Right lobe of liver (tissue), 4 donors: ENCODE measurements around the gene RBPJL.

Experiments
- CTCF ChIP-seq, 4 donors: fragments of 200-600 bp in 3 of 4; fragments of 450-650 bp in 1 of 4; IDR thresholded peaks; one replicate each; pipeline versions ENCODE4 v1.5.1 to v1.8.0; 2016 to 2022; ENCODE audit warnings: antibody characterized with exemption in 4 of 4, mild to moderate bottlenecking in 2 of 4
- POLR2A ChIP-seq: fragments of 450-650 bp; IDR thresholded peaks from one replicate; pipeline ENCODE4 v1.6.1; 2017; ENCODE audit warnings: antibody characterized with exemption, mild to moderate bottlenecking
- donor health status: DM: no; HTN: no; CAD: no.
- donor health status: DM: no; HTN: no; CAD: no.
- donor health status: DM: no; HTN: yes; CAD: no.

- TF ChIP-seq CTCF (IDR thresholded peaks at IDR 0.05) (no peak), POLR2A (peak; percentile 16)
These were observed 21.8 kb downstream of the RBPJL start for GRCh38 chr20:45328451-45328850.
